Breast epithelium (tissue), 3 donors: Measurements from ENCODE around the gene CCDC201.
"Not testable (repeated sequence)": the region's sequence is repeated elsewhere in the genome, so short reads cannot be mapped to it uniquely, and the experiment has no call there.

Experiments used
- CTCF ChIP-seq, 3 donors: fragments of 450-650 bp; IDR thresholded peaks; one replicate each; pipeline ENCODE4 v1.5.1; 2016 to 2017; ENCODE audit warnings: antibody characterized with exemption in 3 of 3, mild to moderate bottlenecking in 3 of 3, moderate library complexity in 3 of 3
- POLR2A ChIP-seq: fragments of 450-650 bp; IDR thresholded peaks from one replicate; pipeline ENCODE4 v1.6.1; 2016; ENCODE audit warnings: antibody characterized with exemption, mild to moderate bottlenecking, moderate library complexity
- POLR2AphosphoS5 ChIP-seq, 3 donors: sonication (generic); formaldehyde crosslinking; IDR thresholded peaks; one replicate each; pipeline ENCODE4 v1.6.1; 2017; ENCODE audit warnings: antibody characterized with exemption in 3 of 3

- not testable (repeated sequence) for TF ChIP-seq CTCF (IDR thresholded peaks at IDR 0.05); POLR2A; POLR2AphosphoS5 (IDR thresholded peaks at IDR 0.05)
Observed at GRCh38 chr7:45827731-45828130, 45.2 kb downstream of the CCDC201 start.
